Measurements from ENCODE around the gene PDSS1.
"Not testable (repeated sequence)": the region's sequence is repeated elsewhere in the genome, so short reads cannot be mapped to it uniquely, and the experiment has no call there.

DNA sequence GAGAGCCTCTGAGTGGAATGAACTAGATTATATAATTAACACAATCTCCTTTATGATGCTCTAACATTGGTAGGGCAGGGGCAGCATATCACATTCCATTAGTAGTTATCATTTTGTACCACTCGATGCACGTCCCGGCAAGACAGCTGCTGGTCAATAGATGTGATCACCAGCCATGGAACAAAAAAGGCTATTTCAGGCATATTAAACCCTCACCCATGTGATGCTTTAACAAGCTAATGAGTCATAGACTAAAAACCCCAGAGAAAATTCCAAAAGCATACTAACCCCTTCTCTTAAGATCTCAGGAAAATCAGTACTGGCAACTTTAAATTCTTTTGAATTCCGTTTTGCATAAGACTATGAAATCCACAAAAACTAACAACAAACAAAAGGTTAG lies 3.0 kb upstream of the PDSS1 start:
- TF ChIP-seq, protein P1, sequence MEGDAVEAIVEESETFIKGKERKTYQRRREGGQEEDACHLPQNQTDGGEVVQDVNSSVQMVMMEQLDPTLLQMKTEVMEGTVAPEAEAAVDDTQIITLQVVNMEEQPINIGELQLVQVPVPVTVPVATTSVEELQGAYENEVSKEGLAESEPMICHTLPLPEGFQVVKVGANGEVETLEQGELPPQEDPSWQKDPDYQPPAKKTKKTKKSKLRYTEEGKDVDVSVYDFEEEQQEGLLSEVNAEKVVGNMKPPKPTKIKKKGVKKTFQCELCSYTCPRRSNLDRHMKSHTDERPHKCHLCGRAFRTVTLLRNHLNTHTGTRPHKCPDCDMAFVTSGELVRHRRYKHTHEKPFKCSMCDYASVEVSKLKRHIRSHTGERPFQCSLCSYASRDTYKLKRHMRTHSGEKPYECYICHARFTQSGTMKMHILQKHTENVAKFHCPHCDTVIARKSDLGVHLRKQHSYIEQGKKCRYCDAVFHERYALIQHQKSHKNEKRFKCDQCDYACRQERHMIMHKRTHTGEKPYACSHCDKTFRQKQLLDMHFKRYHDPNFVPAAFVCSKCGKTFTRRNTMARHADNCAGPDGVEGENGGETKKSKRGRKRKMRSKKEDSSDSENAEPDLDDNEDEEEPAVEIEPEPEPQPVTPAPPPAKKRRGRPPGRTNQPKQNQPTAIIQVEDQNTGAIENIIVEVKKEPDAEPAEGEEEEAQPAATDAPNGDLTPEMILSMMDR (IDR thresholded peaks at IDR 0.05) = not testable (repeated sequence)
- not testable (repeated sequence) for TF ChIP-seq POLR2AphosphoS5 (IDR thresholded peaks at IDR 0.05; ENCODE audit: insufficient read depth in 1 of 2, low read depth in 1 of 2); POLR2A (IDR thresholded peaks at IDR 0.05)
